GM18858 (cell line): ENCODE results near the gene RPS6KA5.

Experiments
- ATAC-seq: cut with Tn5 transposase; IDR thresholded peaks from one replicate; pipeline ENCODE4 v1.9.1; 2021; ENCODE audit not compliant: unreplicated experiment

Gene RPS6KA5

DNA sequence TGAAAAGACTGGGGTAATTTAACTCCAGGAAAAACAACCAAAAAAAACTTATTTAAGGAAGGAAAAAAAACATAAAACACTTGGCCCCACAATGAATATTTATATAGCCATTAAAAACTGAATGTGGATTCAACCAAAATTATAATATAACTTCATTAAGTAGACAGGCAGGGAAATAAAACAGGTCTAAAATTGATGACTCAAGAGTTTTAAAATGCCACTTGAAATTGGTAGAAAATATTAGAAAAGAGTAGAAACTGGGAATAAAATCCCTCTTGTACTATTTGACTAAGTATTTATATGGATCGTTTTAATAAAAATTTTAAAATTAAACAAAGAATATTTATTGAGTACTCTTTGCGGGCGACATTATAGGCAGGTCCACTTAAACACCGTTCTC is 28.8 kb downstream of the RPS6KA5 start:
- ATAC-seq: no peak

DNA sequence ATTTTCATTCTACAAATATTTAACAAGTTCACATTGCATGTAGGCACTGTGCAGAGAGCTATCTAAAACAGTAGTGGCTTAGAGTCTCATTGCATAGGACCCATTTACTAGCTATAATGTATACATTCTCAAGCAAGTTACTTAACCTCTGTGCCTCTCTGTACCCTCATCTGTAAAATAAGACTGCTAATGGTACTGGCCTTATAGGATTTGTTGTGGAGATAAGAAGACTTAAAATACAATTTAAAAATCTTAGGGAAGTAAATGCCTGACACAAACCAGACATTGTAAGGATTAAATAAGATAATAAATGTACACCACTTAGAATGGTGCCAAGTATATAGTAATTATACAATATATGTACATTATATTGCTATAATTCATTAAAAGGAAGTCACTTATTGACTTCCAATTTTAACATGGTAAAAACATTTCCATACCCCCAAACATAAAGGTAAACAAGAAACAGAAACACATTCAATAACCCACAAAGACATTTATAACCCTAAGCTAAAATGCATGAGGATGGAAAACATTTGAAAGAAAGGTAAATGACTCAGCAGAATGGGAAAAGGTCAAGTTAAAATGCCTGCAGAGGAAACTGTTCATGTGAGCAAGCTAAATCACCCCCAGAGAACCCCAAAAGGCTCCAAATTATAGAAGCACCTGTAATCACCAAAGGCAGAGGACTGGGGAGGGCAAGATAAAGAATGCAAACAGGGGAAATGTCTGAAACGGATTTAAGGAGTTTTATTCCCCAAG is 30.8 kb downstream of the RPS6KA5 start:
- ATAC-seq: no peak

DNA sequence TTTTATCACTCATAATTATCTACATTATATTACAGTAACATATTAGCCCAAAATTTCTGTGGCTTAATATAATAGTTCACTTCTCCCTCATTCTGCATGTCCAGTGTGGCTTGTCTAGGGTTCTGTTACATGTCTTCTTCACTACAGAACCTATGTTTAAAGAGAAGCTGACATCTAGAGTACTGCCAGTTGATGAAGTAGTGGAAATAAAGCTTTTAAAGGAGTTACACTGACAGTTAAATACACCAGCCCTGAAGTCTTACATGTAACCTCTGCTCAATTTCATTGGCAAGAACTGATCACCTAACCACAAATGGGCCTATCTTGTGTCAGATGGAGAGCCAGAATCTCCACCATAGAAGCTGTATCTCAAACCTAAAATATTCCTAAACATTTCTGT is 32.9 kb downstream of the RPS6KA5 start:
- no peak for ATAC-seq

DNA sequence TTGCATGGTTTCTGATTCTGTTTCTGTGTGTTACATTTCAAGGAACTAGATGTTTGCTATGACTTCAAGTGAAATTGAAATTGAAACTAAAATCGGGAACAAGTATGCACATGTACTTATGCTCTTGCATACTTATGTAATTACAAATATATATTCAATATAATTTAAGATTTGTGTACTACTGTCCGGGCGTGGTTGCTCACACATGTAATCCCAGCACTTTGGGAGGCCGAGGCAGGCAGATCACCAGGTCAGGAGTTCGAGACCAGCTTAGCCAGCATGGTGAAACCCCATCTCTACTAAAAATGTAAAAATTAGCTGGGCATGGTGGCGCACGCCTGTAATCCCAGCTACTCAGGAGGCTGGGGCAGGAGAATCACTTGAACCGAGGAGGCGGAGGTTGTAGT is 37.8 kb downstream of the RPS6KA5 start:
- ATAC-seq: peak; percentile 88

DNA sequence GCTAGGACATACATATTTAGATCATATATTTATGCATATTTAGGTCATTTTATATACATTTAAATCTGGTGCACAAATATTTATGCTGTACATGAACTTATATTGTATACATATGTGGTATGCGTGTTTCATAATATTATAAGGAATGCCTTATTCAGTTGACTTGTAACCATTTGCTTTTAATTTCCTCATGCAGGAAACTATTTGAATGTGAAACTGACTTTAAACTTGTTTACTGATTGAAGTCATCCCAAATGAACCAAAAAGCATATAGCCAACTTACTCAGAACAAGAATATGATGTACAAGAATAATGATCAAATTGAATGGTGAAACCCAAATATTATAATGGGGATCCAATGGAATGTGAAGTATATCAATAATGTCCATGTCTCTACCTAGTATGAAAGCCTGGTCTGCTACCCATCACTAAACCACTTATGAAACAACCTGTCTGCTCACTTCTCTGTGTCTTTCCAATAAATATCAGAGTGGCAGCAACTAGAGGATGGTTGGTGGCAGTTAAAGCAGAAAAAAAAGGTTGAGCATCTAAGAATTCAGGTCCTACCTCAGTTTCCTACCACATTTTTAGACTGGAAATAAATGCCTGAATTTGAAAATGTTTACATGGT is 38.3 kb downstream of the RPS6KA5 start:
- peak; percentile 28 for ATAC-seq

DNA sequence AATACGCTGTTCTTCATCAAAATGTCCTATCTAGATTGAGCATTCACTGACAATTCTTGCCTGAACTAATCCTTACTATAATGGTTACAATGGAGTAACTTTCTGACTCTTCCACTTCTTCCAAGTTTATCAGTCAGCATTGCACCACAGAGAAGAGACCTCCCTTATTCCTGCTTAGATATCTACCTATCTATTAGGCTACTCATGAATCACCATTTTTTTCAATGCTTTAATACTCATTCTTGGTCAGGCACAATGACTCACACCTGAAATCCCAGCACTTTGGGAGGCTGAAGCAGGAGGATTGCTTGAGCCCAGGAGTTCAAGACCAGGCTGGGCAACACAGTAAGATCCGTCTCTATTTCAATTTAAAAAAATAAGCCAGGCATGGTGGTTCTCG is 39.3 kb downstream of the RPS6KA5 start:
- no peak for ATAC-seq

DNA sequence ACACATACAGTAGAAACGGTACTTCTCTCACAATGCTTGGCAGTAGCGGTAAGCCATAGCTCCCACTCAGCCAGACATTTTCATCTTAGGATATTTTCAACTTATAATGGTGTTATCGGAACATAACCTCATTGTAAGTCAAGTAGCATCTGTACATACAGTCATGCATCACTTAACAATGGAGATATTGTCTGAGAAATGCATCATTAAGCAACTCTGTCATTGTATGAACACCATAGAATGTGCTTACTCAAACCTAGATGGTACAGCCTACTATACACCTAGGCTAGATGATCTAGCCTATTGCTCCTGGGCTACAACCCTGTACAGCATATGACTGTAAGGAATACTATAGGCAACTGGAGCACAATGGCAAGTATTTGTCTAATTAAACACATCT is 40.8 kb downstream of the RPS6KA5 start:
- ATAC-seq: no peak

DNA sequence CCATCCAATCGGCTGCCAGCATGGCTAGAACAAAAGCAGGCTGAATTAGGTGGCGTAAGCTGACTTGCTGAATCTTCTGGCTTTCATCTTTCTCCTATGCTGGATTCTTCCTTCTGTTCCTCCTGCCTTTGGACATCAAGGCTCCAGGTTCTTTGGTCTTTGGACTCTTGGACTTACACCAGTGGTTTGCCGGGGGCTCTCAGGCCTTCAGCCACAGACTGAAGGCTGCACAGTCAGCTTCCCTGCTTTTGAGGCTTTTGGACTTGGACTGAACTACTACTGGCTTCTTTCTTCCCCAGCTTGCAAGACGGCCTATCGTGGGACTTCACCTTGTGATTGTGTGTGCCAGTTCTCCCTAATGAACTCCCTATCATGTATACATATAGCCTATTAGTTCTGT is 42.0 kb downstream of the RPS6KA5 start:
- no peak for ATAC-seq

DNA sequence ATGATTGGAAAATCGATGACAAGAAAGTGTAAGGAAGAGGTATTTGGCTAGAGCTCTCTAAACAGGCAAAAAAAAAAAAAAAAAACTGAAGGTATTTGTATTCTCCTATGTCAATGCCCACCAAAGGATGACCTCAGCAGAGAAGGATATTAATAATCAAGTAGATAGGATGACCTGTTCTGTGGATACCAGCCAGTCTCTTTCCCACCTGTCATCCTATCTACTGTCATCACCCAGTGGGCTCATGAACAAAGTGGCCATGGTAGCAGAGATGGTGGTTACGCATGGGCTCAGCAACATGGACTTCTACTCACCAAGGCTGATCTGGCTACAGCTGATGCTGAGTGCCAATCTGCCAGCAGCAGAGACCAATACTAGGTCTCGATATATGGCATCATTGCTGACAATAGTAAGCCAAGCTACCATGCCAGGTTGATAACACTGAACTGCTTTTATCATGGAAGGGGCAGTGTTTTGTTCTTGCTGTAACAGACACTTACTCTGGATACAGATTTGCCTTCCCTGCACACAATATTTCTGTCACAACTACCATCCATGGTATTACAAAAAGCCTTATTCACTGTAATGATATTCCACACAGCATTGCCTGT is 43.5 kb downstream of the RPS6KA5 start:
- no peak for ATAC-seq

DNA sequence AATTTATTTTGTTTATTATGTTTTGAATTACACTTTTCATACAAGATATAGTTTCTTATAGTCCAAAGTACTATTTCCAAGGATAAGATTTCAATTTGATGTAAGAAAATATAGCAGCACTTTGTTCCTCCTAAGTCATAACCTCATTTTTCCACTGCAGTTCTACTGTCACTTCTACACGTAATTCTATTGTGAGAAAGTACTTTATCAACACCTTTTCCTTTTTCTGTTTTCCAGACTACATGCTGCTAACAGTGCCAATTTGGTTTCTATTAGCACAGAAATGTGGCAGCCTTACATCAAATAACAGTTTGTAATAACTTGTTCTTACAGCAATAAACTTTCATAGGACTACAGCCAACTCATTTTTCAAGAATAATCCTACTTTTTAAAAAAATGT is 45.0 kb downstream of the RPS6KA5 start:
- ATAC-seq: no peak

GRCh38 chr14:91012045-91012444 is 48.4 kb downstream of the RPS6KA5 start:
- no peak for ATAC-seq

DNA sequence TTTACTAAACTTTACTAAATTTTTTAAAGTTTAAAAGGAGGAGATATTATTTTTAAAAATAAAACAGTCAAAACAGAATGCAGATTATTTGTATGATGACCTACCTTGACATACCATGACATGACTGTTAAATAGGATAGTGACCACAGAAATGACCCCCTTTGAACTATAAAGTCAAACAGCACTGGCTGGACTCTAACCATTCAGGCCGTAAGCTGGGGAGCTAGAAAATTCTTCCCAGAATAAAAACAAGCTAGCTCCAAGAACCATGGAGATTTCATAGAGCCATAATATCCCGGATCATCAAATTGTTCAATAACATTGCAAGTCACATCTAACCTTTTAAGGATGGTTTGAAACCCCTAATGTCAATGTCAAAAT is 50.3 kb downstream of the RPS6KA5 start:
- ATAC-seq: no peak

- ATAC-seq: peak; percentile 82
Observed at GRCh38 chr14:91009501-91010152, 50.8 kb downstream of the RPS6KA5 start.

- no peak for ATAC-seq
Observed at GRCh38 chr14:91008759-91009409, 51.6 kb downstream of the RPS6KA5 start.

GRCh38 chr14:91005716-91006115 is 54.7 kb downstream of the RPS6KA5 start:
- ATAC-seq: no peak

DNA sequence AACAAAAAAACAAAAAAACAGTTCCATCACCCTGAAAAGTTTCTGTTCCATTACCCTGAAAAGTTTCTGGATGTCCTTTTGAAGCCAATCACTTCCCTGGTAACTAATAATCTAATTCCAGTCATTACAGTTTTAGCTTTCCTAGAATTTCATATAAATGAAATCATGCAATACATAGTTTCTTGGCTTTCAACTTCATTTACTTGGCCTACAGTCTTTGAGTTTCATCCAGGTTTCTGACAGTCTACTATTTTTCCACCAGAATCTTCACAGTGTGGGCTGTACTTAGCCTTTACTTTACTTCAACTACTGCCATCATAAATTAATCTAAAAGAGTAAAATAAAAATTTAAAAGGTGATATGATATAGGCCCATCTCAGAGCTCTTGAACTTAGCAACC is 55.5 kb downstream of the RPS6KA5 start:
- ATAC-seq: no peak

- ATAC-seq: no peak
Observed at GRCh38 chr14:90999299-90999698, 61.1 kb downstream of the RPS6KA5 start.

GRCh38 chr14:90996967-90997366 is 63.5 kb downstream of the RPS6KA5 start:
- ATAC-seq: no peak

- ATAC-seq: no peak
Observed at GRCh38 chr14:90995785-90996184, 64.7 kb downstream of the RPS6KA5 start.

DNA sequence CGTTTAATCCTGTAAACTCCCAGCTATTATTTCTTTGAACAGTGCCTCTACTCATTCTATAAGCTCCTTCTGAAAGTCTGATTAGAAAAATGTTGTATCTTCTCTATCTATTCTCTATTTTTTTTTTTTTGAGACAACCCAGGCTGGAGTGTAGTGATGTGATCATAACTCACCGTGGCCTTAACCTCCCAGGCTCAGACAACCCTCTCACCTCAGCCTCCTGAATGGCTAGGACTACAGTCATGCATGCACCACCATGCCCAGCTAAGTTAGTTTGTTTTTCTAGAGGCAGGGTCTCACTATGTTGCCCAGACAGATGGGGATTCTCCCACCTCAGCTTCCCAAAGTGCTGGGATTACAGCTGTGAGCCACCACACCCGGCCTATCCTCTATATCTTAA is 66.6 kb downstream of the RPS6KA5 start:
- no peak for ATAC-seq

DNA sequence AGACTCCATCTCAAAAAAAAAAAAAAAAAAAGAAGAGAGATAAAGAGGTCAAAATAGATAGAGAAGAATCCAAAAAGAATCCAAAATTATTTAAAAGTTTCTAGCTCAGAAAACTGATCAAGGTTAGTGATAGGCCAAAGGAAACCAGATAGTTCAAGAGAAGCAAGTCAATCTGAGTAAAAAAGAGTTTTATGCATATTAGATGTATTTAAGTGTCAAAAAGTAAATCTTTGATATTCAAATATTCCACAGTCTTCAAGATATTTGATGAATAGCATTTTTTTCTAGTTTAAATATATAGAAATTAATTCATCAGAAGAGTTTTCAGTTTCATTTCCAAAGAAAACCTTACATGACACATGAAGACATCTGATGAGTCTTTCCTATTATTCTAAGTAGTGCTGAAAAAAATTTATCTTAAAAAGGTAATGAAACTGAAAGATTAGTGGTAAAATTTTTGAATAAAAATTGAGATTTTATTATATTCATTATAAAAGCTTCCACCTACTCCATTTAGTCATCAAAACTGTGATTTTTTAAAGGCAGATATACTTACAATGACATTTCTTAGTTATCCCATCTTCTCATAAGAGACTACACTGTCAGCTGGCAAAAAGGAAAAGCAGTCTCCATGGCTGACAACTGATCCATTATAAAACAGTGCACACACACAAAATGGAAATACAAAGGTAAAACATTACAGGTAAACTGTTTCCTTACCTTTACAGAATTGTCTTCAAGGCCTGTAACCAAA is 68.6 kb downstream of the RPS6KA5 start:
- no peak for ATAC-seq
